Measurements from ENCODE around the gene LITAF.
"Not testable (repeated sequence)": the region's sequence is repeated elsewhere in the genome, so short reads cannot be mapped to it uniquely, and the experiment has no call there.

LITAF gene

DNA sequence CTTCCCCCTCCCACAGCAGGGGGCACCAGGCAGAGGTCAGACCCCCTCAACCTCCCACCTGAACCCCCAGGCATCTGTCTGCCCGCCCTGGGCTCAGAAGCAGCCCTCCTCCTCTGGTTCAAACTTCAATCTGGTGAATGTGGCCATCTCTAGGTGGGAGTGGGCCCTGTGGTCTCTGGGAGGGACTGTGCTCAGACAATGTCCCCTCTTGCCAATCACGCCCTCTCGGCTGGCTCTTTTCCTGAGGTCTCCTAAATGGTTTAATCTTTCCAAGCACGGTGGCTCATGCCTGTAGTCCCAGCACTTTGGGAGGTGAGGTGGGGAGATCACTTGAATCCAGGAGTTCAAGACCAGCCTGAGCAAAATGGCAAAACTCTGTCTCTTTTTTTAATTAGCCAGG, 15.2 kb downstream of the LITAF start:
- no peak for DNase-seq

DNA sequence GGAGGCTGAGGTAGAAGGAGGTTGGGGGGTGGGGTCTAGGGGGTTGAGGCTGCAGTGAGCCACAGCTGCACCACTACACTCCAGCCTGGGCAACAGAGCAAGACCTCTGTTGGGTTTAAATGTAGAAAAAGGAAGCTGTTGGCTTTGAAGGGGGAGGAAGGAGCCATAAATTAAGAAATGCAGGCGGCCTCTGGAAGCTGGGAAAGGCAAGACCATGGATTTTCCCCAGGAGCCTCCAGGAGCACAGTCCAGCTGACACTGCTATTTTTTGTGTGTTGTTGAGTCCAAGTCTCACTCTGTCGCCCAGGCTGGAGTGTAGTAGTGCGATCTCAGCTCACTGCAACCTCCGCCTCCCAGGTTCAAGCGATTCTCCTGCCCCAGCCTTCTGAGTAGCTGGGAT, 15.9 kb downstream of the LITAF start:
- DNase-seq, result no peak

DNA sequence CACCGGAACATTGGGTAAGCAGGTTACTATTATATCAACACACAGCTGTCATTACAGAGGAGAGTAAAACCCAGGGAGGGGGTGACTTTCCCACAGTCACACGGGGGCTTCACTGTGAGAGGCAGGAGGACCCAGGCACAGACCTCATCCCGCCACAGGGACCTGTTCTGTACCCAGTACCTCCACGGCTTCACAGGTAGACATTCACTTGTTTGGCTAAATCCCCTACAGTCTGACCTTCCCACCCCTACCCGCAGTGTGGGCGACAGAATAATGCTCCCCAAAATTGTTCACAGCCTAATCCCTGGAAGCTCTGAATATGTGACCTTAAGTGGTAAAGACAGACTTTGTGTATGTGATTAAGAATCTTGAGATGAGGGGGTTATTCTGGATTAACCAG, 16.5 kb downstream of the LITAF start:
- DNase-seq, result no peak

GRCh38 chr16:11566398-11566797, 20.3 kb downstream of the LITAF start:
- no peak for DNase-seq

DNA sequence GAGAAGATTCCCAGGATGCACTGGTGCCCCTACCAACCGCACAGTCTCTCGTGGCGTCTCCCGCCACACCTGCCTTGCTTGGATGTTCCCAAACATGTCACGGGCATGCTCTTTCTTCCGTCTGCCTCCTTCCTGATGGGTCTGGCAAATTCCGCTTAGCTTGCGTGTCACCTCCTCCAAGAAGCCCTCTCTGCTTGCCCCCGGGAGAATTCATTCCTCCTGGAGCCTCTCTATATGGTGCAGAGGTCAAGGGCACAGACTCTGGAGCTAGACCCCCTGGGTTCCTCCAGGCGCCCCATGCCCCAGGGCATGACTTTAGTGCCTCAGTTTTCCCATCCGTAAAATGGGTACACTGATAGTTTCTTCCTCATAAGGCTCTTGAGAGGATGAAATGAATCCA, 21.1 kb downstream of the LITAF start:
- no peak for DNase-seq

DNA sequence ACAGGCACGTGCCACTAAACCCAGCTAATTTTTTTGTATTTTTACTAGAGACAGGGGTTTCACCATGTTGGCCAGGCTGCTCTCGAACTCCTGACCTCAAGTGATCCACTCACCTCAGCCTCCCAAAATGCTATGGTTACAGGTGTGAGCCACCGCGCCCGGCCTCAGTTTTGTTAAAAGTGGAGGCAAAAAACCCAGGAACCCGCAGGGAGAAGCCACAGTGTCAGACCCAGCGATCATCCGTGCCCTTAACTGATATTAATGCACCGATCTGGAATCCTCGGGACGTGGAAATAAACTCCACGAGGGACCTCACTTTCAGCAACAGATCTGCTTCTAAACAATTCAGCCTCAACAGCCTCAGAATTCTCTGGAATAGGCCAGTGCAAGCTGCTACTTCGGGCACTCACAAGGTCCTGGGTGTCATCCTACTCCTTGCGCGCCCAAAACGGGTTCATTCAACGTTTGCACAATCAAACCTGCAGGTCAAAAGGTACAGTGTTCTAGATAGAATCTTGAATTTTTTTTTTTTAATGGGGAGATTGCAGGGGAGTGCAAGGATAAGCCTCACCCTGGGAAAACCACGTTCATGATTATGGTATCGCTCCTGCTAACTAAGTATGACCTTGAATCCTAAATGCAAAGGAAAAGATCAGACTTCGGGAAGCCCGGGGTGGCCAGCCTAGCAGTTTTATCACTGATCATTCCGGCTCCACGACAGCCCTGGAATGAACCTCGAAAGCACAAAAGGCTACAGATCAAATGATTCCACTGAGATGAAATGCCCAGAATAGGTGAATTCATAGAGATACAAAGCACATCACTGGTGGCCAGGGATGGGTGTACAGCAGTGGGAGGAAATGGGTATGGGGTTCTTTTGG, 22.4 kb downstream of the LITAF start:
- no peak for DNase-seq

GRCh38 chr16:11563493-11564040, 23.2 kb downstream of the LITAF start:
- DNase-seq, result no peak

GRCh38 chr16:11562941-11563340, 23.8 kb downstream of the LITAF start:
- no peak for DNase-seq

DNA sequence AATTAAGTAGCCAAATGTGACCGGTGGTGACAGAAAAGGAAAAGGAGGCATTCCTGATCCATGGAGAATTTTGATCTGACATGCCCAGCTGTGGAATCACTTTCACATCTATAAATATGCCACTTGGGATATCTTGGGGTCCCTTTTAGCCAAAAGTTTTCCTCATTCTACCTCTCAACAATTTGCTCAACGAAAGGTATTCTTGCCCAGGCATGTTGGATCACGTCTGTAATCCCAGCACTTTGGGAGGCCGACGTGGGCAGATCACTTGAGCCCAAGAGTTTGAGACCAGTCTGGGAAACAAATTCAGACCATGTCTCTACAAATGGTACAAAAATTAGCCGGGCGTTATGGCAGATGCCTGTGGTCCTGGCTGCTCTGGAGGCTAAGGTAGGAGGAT, 24.3 kb downstream of the LITAF start:
- DNase-seq, result no peak

GRCh38 chr16:11561856-11562255, 24.9 kb downstream of the LITAF start:
- DNase-seq, result no peak

- no peak for DNase-seq
Observed at GRCh38 chr16:11561454-11561805, 25.3 kb downstream of the LITAF start.

- DNase-seq, result no peak
Observed at GRCh38 chr16:11560701-11561453, 25.8 kb downstream of the LITAF start.

DNA sequence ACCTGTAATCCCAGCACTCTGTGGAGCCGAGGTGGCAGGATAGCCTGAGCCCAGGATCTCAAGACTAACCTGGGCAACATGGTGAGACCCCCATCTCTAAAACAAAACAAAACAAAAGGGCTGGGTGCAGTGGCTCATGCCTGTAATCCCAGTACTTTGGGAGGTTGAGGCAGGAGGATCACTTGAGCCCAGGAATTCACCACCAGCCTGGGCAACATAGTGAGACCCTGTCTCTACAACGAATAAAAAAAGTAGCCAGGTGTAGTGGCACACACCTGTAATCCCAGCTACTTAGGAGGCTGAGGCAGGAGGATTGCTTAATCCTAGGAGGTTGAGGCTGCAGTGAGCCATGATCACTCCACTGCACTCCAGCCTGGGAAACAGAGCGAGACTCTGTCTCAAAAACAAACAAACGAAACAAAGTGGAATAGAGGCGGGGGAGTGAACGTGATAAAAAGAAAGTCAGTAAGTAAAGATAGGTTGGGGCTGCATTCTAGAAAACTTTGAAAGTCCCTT, 28.4 kb downstream of the LITAF start:
- DNase-seq, result not testable (repeated sequence)

DNA sequence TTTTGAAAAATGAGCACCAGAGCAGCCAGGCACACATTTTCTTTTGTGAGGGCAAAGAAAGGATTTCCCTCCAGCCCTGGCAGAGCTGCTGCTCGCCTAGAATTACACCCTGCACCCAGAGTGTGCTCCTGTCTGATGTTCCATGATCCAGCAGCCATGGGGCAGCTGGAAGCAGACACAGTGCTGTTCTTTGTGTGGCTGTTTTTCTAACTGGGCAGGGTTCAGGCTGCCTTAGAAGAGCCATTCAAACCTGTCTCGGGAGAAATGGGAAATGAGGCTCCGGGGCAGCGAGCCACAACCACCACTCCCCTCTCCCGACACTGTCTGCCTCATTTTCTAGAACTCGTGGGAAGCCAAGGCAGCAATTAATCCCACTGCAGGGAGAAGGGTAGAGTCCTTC, 28.9 kb downstream of the LITAF start:
- DNase-seq, result no peak

GRCh38 chr16:11556945-11557720, 29.6 kb downstream of the LITAF start:
- DNase-seq, result no peak

- no peak for DNase-seq
Observed at GRCh38 chr16:11556214-11556819, 30.4 kb downstream of the LITAF start.

DNA sequence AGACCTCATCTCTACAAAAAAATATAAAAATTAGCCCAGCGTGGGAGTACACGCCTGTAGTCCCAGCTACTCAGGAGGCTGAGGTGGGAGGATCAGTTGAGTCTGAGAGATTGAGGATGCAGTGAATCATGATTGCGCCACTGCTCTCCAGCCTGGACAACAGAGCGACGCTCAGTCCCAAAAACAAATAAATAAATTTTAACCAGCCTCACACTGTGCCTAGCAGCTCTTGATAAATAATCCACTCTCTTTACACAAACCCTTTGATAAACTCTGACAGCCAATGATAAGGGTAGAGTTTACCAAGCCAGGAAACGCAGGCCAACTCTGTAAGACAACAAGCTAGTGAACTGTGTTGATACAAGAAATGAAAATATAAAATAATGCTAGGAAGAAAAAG, 32.7 kb downstream of the LITAF start:
- DNase-seq, result no peak

GRCh38 chr16:11553371-11553770, 33.3 kb downstream of the LITAF start:
- no peak for DNase-seq

- DNase-seq, result no peak
Observed at GRCh38 chr16:11552440-11552839, 34.3 kb downstream of the LITAF start.

- DNase-seq, result no peak
Observed at GRCh38 chr16:11551842-11552241, 34.9 kb downstream of the LITAF start.

- DNase-seq, result no peak
Observed at GRCh38 chr16:11550791-11551498, 35.8 kb downstream of the LITAF start.
